HG02981 (cell line): ENCODE results near the gene PRM3.
"Not testable (repeated sequence)": the region's sequence is repeated elsewhere in the genome, so short reads cannot be mapped to it uniquely, and the experiment has no call there.

ENCODE experiments used
- ATAC-seq: cut with Tn5 transposase; IDR thresholded peaks from one replicate; pipeline ENCODE4 v1.9.1; 2021; ENCODE audit warnings: mild to moderate bottlenecking, moderate library complexity; ENCODE audit not compliant: unreplicated experiment

Gene PRM3

DNA sequence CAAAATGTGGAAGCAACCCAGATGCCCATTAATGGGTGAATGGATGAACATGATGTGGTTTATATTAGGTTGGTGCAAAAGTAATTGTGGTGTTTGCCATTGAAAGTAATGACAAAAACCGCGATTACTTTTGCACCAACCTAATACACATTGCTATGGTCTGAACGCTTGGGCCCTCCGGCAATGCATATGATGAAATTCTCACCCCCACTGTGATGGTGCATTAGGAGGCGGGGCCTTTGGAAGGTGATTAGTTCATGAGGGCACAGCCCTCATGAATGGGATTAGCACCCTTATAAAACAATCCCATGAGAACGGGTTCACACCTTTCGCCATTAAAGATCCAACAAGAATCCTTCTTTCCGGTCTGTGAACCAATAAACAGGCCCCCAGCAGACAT lies 33.0 kb upstream of the PRM3 start:
- no peak for ATAC-seq

DNA sequence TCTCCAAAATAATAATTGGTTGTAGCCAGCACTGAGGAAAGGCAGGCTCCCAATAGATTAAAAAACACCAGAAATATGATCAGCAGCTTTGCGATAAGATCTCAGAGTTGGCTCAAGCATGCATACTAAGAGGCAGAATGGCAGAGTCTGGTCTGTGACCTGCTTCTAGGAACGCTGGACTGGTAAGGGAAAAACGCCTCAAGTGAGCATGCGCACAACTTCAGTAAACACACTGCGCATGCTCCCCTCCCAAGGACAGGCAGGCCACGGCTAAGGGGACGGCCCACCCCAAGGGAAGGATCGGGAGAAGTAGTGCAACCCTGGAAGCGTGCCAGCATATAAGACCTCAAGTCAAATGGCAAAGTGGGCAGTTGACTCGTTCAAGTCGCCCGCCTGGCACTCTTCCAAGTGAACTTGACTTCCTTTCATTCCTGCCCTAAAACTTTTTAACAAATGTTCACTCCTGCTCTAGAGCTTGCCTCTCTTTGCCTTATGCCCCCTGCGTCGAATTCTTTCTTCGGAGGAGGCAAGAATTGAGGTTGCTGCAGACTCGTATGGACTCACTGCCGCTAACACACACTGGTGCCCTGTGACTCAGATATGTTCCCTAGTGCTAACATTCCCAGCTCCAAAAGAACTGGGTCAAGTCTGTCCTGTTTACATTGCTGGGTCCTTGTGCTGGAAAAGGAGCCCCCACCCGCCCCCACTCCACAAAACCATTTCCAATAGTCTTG lies 30.1 kb upstream of the PRM3 start:
- no peak for ATAC-seq

DNA sequence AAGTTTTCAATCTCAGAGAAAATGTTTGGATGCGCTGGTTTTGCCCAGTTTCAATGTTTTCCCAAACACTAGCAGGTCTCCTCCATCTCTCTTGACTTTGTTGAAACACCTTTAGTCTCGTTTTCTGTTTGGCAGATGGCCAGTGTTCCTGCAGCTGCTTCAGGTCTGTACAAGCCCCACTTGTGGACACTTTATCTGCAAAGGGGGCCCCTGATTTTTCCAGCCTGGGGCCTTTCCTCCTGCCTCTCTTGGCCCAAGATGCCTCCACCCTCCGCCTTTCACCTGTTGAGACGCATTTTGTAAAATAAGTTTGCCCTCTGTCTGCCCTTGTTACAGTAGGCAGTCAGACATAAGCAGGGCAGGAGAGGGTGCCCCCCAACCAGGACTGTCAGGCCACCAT lies 29.5 kb upstream of the PRM3 start:
- ATAC-seq, result no peak

DNA sequence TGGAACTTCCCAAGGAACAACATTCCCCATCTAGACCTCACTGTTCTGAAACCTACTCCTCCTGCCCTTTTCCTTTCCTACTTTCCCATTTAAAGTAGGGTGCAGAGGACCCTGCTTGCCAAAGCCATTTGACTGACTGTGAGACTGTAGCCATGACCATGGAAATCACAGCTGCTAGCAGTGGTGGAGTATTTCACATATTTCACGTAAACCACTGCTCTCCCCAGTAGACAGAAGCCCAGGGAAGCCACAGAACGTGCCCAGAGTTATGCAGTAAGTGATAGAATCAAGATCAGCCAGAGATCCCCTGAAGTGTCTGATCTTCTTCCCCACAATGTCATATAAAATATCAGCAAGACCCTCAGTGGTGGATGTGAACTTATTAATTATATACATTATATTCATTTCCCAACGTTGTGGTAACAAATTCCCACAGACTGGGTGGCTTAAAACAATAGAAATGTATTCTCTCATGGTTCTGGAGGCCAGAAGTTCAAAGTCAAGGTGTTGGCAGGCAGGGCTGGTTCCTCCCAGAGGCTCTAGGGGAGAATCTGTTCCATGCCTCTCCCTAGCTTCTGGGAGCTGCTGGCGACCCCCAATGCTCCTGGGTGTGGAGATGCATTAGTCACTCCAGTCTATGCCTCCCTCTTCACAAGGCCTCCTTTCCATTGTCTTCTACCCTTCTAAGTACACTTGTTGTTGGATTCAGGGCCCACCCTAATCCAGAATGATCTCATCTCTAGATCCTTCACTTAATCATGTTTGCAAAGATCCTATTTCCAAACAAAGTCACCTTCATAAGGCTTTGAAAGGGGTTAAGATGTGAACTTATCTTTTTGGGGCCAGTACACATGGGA lies 28.4 kb upstream of the PRM3 start:
- ATAC-seq, result no peak

DNA sequence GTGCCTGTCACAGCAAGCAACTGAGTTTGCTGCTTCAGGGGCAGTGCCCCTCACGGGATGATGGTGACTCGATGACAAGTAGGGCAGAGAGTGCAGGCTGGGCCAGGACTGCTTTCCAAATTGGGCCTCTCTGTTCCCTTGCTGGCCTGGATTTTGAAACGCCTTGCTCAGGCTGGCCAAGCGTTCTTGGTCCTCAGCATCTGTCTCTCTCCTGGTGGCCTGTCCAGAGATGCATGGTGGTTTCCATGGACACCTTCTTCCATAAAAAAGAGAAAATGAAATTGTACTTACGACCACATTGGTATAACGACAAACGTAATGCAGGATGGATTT lies 27.1 kb upstream of the PRM3 start:
- no peak for ATAC-seq

DNA sequence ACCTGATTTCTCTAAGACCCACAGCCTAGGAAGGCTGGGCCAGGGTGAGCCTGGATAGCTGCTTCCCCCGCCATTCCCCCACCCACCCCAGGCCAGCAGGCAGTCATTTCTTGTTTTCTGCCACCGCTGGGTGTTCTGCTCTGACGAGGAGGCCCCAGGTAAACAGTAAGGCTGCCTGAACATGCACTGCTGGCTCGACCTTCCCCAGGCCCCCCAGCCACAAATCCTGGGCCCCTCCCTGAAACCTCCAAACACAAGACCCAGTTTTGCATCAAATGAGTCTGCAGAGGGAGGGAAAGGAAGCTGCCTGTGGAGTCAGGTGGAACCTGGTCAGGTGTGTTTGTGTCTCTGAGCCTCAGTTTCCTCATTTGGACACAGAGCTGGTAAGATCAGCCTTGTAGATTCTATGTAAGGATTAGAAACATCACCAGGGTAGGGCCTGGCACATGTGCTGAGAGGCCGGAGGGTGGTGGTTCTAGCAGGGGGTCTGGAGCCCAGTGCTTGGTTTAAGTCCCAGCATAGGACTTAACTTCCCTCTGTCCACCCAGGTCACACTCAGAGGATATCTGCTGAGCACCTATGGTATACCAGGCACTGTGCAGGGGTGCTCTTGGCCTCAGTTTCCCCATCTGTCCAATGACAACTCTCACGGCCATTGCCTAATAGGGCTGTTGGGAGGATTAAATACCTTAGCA lies 26.6 kb upstream of the PRM3 start:
- no peak for ATAC-seq

DNA sequence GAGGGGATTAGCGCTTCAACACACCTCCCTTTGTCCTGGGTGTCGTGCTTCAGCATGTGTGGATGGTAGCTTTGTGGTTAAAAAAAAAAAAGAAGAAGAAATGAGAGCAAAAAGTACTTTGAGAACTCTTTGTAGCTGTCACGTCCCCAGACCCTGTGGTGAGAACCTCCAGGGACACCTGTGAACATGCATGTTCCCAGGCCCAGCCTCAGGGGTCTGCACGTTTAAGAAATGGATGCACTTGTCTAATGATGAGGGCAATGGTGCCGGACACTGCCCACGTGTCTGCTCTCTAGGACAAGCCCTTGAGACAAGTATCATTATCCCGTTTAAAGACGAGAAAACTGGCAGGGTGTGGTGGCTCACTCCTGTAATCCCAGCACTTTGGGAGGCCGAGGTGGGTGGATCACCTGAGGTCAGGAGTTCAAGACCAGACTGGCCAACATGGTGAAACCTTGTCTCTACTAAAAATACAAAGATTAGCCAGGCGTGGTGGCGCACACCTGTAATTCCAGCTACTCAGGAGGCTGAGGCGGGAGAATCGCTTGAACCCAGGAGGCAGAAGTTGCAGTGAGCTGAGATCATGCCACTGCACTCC lies 25.6 kb upstream of the PRM3 start:
- ATAC-seq, result not testable (repeated sequence)

DNA sequence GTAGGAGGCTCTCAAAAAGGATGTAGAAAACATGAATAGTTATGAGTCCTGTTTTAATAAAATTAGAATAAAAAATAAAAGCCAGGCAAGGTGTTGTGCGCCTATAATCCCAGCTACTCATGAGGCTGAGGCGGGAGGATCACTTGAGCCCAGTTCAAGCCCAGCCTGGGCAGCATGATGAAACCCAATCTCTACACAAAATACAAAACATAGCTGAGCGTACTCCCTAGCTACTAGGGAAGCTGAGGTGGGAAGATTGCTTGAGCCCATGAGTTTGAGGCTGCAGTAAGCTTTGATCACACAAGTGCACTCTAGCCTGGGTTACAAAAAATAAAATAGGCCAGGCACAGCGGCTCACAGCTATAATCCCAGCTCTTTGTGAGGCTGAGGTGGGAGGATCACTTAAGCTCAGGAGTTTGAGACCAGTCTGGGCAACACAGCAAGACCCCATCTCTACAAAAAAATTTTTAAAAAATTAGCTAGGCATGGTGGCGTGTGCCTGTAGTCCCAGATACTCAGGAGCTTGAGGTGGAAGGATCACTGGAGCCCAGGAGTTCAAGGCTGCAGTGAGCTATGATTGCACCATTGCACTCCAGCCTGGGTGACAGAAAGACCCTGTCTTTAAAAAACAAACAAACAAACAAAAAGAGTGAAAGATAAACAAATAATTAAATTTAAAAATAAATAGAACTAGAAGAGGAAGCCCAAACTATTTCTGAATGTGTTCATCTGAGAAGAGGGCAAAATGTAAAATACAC lies 24.9 kb upstream of the PRM3 start:
- ATAC-seq, result no peak

DNA sequence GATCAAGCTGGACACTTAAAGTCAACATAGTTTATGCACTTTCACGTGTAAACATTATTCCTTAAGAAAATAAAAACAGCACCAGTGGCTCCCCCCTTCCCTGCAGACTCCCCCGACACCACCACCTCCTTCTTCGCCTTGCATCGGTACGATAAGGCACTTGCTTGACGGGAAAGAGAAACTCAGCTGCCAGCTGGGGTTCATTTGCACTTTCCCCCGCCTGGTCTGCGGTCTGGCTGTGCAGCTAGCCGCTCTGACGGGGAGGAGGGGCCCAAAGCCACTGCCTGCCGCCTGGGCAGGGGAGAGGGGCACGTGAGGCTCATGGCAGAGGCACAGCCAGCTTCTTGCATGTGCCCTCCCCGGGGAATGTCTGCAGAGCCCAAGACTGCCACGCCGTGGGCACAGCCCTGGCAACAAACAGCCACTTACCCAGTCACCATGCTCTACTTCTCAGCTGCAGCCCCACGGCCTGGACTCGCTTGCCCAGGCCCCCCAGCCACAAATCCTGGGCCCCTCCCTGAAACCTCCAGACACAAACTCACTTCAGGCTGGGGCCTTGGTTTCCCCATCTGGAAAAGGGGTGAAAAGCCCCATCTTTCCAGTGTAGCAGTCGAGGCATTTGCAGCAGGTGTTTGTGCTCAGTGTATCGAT lies 24.2 kb upstream of the PRM3 start:
- peak; percentile 70 for ATAC-seq

DNA sequence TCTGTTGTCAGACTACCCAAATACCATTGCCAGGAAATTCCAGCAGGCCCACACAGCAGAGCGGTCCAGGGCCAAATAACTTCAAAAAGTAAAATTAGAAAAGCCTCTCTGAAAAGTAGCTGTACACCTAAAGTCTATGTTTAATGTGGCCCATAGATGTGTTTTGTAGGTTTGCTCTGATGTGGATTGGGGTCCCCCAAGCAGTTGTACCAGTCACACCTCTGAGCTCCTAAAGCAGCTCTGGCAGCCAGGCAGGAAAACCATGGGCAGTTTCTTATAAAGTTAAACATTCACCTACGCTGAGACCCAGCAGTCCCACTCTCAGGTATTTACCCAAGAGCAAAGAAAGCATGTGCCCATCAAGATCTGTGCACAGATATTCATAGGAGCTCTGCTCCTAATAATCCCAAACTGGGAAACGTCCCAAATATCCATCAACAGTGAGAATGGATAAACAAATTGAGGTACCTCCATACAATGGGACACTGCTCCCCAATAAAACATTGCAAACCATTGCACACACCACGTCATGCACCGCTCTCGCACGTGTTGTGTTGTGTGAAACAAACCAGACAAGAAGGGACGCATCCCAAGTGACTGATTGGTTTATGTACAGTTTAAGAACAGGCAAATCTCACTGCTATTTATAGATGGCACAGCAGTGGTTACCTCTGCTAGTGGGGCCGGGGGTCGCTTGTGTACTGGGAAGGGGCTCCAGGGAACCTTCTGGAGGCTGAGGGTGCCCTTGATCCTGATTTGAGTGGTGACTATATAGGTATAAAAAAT lies 23.5 kb upstream of the PRM3 start:
- peak; percentile 23 for ATAC-seq

DNA sequence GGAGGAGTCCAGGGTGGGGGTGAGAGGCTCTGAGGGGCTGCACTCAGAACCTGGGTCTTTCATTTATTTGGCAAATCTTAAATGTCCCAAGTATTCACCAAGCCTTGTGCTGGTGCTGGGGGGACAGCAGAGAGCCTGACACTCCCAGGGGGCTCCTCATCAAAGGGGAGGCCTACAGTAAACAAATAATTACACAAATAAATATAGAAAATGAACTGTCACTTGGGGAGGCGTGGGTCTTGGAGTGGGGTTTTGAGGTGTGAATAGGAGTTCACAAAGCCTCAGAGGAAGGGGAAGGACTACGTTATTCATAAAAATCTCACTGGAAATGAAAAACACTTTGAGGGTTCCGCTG lies 22.9 kb upstream of the PRM3 start:
- no peak for ATAC-seq

DNA sequence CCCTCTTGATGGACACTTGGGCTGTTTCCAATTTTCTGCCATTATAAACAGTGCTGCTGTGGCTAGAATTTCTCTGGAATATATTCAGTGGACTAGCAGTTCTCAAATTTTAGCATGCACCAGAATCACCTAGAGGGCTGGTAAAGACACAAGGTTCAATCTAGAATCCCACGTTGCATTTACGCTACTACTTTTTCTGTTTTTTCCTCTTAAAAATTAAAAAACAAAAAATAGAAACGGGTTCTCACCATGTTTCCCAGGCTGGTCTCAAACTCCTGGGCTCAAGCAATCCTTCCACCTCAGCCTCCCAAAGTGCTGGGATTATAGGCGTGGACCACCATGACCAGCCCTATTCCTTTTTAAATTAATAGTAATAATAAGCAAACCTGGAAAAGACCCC lies 22.2 kb upstream of the PRM3 start:
- no peak for ATAC-seq

DNA sequence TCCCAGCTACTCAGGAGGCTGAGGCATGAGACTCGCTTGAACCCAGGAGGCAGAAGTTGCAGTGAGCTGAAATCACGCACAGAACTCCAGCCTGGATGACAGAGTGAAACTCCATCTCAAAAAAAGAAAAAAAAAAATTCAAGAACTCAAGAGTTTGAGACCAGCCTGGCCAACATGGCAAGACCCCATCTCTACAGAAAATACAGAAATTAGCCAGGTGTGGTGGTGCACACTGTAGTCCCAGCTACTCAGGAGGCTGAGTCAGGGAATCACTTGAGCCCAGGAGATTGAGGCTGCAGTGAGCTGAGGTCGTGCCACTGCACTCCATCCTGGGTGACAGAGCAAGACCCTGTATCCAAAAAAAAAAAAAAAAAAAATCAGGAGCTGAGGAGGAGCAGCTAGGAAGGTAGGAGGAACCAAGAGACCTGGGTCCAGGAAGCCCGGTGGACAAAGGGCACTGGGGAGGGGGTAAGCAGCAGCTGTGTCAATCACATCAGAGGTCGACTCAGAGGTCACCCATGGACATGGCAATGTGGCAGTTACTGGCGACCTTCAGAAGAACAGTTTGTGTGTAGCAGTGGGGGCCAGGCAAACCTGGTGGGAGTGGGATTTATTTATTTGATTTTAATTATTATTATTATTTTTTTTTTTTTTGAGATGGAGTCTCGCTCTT lies 18.8 kb upstream of the PRM3 start:
- ATAC-seq, result no peak

DNA sequence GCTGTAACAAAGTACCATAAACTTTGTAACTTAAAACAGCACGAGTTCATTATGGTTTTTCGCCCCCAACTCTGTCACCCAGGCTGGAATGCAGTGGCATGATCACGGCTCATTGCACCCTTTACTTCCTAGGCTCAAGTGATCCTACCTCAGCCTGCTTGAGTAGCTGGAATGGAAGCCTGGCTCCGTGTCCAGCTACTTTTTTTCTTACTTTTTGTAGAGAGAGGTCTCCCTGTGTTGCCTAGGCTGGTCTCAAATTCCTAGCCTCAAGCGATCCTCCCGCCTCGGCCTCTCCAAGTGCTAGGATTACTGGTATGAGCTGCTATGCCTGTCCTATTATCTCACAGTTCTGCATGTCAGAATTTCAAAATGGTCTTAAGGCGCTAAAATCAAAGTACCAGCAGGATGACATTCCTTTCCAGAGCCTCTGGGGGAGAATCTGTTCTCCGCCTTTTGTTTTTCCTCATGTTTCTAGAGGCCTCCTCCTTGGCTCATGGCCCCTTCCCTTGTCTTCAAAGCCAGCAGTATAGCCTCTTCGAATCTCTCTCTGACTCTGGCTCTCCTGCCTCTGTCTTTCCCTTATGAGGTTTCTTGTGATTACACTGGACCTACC lies 17.8 kb upstream of the PRM3 start:
- ATAC-seq, result no peak

DNA sequence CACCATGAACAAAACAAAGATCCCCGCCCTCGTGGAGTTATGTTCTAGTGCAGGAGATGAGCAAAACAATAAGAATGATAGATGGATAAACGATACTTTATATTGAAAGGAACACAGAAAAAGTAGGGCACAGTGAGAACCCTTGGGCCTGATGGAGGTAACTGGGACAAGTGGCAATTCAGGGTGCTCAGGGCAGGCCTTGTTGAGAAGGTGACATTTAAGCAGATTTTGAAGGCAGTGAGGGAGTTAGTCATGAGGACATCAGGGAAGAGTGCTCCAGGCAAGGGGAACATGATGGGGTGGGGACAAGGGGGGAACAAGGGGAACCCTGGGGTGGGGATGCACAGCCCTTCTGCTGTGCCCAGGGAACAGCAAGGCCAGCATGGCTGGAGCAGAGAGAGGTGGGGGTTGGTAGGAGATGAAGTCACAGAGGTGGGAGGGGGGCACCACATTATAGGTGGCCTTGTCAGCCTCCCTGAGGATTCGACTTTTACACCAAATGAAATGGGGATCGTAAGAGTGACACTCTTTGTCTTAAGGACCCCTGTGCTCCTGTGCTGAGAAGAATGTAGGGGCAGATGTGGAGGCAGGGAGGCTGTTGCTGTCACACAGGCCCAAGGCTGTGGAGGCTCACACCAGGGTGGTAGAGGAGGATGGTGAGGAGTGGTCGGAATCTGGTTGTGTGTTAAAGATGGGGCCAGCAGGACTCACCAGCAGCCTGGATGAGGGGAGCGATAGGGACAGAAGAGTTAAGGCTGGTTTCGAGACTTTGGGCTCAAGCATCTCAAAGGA lies 16.9 kb upstream of the PRM3 start:
- no peak for ATAC-seq

DNA sequence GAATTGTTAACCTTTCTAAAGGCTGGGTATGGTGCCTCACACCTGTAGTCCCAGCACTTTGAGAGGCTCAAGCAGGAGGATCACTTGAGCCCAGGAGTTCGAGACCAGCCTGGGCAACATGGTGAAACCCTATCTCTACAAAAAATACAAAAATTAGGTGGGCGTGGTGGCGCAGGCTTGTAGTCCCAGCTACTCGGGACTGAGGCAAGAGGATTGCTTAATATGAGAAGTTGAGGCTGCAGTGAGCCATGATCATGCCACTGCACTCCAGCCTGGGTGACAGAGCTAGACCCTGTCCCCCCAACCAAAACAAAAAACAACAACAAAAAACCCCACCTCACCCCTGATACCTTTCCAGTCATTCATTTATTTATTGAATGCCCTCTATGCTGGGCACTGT lies 16.3 kb upstream of the PRM3 start:
- not testable (repeated sequence) for ATAC-seq

DNA sequence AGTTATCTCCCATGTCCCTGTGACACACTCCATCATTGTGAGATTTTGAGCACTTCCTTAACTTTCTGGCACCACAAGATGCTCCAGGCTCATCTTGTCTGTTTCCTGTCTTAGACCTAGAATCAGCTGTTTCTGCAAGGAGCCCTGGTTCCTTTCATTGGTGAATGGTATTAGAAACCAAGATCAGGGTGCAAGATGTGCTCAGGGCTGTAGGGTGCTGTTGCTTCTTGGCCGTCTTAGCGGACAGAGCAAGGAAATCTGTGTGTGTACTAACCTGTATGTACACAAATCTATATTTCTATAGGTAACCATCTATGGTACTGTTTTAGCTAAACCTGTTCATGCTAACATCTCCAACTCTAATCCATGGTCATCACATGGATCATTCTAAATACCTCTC lies 15.8 kb upstream of the PRM3 start:
- ATAC-seq, result no peak

DNA sequence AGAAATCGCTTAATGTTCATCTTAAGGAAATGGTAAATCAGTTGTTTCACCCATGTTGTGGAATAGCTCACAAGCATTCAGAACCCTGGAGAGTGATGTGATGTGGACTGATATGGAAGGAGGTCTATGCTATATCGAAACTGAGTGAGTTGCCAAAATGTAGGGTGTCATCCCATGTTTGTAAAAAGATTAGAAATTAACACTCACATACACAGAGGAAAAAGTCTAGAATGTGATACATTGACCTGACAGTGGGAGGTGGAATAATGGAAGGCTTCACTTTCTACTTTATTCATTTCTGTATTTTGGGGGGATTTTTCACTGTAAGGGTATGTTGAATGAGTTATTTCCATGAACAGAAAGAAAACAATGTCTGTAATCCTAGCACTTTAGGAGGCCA lies 12.4 kb upstream of the PRM3 start:
- no peak for ATAC-seq
